ENCODE data around the gene ZNF777.

DNA sequence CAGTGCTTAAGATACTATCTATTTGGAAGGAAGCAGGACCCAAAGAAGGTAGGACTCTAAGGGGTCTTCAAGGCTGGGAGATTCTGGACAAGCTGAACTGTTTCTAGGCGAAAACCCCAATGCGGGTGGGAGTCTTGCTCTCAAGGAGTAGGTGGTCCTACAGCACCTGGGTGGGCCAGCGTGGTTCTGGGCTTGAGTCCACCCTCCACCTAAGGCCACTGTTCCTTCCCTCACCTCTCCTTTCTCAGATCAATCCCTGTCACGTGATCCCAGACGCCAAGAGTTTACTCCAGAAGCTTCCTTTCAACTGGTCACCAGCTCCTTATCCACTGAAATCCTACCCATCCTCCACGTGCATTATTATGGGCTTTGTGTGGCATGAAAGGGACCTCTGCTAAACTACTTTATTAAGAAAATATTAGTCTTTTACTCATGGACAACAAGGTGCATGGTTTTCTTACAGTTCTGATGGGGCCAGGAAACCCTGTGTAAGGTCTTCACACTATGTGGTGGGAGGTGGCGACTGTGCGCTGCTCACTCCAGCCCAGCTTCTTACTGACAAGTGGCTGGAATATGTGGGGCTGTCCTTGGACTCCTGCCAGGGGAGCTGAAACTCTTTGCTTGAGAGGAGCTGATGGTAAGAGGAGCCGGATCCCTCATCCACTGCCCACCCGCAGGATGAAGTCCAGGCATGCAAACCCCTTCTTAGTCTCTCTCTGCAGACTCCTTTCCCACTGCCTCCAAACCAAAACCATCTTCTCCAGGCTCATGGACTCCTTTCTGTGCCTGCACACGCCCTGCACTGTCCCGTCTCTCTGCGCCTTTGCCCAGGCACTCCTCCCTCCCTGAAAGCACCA, 35.2 kb upstream of the ZNF777 start:
- no peak for TF ChIP-seq POLR2A (IDR thresholded peaks at IDR 0.05)
- TF ChIP-seq CTCF (IDR thresholded peaks at IDR 0.05): no peak
